Inferior parietal cortex (tissue), 1 donor: ENCODE results near the gene F8A2.
"Not testable (repeated sequence)": the region's sequence is repeated elsewhere in the genome, so short reads cannot be mapped to it uniquely, and the experiment has no call there.

Experiments used
- DNase-seq: peaks from one replicate; pipeline ENCODE4 v3.0.0-alpha.2; 2016; ENCODE audit errors: extremely low spot score

Gene F8A2

DNA sequence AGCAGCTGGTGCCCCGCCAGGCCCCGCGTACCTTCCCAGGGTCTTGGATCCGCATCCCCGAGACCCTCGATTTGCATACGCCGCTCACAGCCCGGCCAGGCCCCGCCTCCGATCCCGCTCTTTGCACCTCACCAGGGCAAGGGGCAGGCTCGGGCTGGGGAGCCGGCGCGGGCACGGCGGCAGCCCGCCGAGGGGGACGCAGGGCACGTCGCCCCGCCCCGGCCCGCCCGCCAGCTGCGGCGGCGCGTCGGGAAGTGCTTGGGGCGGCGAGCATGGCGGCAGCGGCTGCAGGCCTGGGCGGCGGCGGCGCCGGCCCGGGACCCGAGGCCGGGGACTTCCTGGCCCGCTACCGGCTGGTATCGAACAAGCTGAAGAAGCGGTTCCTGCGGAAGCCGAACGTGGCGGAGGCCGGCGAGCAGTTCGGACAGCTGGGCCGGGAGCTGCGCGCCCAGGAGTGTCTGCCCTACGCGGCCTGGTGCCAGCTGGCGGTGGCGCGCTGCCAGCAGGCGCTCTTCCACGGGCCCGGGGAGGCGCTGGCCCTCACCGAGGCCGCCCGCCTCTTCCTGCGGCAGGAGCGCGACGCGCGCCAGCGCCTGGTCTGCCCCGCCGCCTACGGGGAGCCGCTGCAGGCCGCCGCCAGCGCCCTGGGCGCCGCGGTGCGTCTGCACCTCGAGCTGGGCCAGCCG lies at the start of gene F8A2:
F8A2 (plus strand) TSS at position 253 of the 686 bp plus-strand sequence; CDS start at position 273, 20 bp downstream.
- DNase-seq: not testable (repeated sequence)

DNA sequence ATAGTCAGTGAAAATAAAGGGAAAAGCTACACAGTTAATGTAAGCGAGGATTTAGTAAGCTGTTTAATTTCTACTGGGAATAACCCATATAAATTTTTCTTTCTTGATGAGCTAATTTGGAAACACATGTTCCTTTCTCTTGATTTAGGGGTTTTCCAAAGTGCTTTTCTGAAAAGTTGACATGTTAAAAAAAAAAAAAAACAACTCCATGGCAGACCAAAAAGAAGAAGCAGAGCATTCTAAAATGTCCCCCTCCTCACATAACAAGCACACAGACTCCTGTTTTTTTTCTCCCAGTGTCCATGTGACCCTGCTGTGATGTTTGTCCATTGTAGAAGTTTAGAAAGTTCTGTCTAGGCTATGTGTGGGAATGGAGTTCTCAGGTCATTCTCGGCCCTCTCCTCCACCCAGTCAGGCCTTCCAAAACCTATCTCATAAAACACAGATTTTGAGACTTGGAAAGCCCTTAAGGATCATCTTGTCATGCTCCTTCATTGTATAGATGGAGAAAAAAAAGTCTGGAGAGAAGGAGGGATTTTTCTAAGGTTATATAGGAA lies 48.3 kb upstream of the F8A2 start:
- no peak for DNase-seq

DNA sequence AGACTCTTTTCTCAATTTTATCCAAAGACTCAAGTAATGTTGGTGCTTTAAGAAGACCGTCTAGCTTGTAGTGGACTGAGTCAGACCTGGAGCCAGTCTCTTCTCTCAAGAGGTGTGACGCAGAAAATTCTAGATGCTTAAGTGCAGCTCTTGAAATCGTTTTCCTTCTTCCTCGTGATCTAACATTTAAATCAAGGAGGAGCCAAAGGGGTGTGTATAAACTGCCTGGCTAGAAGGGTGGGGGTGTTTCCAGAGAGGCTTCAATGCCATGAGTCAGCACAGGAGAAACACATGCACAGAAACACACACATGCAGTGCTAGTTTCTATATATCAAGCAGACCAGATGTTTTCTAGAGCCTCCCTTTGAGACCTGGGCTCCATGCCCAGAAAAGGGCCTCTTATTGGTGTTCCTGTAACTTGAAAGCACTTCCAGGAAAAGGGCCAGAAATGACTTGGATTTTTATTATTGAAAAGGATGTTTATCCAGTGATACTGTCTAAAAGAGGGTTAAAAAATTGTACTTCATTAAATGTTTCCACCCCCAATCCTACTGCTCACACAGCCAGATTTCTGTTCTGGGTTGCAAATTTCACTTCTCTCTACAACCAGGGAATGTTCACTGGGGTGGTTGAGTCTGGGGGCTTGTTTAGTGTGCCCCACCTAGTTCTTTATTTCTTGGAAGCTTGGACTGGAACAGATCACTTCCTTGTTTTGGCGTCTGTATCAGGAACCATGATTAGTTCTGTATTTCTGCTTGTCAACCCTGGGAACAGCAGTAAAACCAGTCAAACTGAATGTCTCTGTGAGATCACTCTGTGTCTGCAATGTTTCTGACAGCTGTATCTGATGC lies 47.2 kb upstream of the F8A2 start, which contains the start of gene CLIC2:
CLIC2 (minus strand) TSS at position 129 of the 851 bp plus-strand sequence. CDS start 187 bp downstream, outside the sequence.
- peak; percentile 29 for DNase-seq

DNA sequence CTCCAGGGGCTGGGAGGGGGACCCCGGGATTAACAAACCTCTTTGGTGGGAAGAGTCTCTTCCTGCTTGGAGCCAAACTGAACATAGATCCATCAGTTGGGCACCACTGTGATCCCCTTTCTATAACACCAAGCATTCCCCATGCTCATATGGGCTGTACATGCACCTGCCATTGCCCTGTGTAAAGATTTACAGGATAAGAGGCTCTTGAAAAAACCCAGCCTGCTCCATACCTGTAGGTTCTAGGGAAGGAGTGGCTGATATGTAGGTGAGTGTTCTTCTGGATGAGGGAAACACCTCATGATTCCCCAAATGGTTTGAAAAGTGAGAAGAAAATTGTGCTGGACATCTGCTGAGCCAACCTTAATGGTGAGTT lies 46.6 kb upstream of the F8A2 start:
- not testable (repeated sequence) for DNase-seq

DNA sequence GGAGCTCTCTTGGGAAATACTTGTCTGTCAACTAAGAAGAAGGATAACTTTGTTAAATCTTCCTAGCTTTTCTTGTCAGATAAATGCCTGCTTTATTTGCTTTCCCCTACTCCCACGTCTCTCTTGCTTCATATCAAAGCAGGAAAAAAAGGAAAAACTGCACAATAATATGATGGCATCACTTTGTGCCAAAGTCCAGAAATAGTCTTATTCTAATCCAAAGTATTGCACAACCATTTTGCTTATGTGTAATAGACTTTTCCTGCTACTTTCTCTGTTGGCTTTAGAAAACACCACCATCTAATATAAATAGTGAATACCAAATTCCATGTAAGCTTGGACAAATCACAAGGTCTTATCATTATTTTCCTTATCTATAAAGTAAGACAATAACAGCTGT lies 36.2 kb upstream of the F8A2 start:
- not testable (repeated sequence) for DNase-seq

DNA sequence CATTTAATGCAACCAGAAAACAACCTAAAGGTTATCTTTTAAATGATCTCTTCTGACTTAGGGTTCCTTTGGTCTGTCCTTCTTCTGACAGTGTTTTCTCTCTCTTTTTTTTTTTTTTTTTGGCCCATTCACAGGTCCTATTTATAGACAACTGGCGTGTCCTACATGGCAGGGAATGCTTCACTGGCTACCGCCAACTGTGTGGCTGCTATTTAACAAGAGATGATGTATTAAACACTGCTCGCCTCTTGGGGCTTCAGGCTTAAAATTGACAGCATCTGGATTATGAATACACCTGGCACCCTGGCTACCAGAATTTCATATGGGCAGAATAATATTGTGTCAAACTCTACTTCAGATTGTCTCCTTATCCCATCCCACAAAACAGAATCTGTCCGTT lies 32.4 kb upstream of the F8A2 start:
- not testable (repeated sequence) for DNase-seq

DNA sequence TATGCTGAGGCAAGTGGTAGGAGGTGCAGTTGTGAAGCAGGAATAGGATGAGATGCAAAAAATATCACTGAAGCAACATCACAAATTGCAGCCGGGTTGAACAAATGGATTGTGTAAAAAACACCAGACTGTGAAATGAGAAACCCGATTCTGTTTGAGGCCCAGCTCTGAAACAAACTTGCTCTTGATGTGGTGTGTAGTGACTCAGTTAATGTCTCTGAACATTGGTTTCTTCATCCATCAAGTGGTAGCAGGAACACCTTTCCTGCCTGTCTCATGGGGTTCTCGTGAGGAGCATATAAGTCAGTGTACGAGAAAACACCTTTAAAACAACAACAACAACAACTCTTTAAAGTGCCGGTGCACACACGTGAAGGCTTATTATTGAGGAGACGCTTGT lies 18.2 kb upstream of the F8A2 start:
- DNase-seq: not testable (repeated sequence)

DNA sequence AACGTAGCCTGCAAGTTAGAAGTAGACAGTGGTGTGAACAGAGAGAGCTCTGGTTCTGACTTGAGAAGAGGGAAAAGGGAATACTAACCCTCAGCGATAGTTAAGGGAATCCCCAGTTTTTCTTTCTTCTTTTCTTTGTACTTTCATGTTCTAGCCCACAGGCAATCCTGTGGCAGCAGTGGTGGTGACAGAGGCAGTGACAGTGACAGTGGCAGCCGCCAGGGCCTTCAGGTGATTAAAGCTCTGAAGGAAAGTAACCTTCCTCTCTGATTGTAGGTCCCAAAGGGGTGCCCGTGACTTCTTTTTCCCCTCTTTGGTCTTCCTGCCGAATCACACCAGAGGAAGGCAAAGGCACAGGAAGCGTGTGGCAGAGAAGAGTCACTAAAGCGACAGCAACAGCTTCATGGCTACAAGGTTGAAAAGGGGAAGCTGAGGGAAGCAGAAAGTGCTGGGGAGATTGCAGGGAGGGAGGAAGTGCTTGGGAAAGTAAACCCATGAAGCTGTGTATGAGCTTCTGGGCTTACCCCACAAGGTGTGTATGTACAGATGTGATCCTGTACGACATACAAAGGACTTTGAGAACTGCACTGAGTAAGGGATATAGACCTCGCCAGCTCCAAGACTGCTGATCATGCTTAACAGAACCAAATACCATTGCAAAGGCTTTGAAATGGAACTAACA lies 8.0 kb upstream of the F8A2 start:
- DNase-seq: not testable (repeated sequence)

DNA sequence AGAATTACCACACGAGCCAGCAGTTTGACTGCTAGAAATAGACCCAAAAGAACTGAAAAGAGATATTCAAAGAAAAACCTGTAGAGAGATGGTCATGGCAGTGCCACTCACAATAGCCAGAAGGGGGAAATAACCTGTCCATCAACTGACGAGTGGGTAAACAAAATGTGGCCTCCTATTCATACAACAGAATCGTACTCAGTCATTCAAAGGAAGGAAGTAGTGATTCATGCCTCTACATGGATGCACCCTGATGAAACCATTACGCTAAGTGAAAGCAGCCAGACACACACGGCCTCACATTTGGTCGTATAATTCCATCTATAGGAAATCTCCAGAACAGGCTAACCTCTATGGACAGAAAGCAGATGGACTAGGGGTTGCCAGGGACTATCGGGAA lies 2.1 kb upstream of the F8A2 start:
- DNase-seq: not testable (repeated sequence)

DNA sequence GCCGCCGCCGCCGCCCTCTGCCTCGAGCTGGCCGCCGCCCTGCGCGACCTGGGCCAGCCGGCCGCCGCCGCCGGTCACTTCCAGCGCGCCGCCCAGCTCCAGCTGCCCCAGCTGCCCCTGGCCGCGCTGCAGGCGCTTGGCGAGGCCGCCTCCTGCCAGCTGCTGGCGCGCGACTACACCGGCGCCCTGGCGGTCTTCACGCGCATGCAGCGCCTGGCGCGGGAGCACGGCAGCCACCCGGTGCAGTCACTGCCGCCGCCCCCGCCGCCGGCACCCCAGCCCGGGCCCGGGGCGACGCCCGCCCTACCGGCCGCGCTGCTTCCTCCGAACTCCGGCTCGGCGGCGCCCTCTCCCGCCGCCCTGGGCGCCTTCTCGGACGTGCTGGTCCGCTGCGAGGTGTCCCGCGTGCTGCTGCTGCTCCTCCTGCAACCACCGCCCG lies 653 bp downstream of the F8A2 start:
- DNase-seq: not testable (repeated sequence)

DNA sequence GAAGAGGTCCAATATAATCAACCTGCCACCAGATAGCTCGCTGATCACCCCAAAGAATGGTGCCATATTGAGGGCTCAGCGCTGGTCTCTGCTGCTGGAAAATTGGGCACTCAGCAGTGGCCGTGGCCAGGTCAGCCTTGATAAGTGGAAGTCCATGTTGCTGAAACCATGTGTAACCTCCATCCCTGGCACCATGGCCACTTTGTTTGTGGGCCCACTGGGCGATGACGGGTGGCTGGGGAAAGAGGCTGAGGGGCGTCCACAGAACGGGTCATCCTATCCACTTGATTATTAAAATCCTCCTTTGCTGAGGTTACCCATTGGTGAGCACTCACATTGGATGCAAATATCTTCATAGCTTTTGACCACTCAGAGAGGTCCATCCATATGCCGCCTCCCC lies 7.7 kb downstream of the F8A2 start:
- DNase-seq: no peak

DNA sequence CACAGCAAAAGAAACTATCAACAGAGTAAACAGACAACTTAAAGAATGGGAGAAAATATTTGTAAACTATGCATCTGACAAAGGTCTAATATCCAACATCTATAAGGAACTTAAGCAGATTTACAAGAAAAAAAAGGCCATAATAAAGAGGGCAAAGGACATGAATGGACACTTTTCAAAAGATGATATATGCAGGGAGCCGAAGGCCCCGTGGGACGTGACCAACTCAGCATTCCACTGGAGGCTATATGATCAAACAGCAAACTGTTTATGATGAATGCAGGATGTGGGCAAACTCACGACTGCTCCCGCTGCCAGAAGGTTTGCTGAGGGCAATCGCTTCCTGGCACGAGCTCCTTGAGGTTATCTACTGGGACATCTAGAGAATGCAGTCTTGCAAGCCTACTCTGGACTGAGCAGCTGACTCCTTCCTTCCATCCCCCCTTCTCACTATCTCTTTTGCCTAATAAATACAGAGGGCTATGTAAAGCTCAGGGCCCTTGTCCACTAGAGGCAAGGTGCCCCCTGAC lies 12.9 kb downstream of the F8A2 start:
- DNase-seq: not testable (repeated sequence)

DNA sequence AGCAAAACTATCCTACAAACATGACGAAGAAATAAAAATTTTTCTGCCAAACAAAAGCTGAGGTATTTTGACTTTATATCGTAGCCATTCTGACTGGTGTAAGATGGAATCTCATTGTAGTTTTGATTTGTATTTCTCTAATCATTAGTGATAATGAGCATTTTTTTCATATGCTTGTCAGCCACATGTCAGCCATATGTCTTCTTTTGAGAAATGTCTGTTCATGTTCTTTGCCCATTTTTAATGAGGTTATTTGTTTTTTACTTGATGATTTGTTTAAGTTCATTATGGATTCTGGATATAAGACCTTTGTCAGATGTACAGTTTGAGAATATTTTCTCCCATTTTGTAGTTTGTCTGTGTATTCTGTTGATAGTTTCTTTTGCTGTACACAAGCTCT lies 24.5 kb downstream of the F8A2 start:
- no peak for DNase-seq

DNA sequence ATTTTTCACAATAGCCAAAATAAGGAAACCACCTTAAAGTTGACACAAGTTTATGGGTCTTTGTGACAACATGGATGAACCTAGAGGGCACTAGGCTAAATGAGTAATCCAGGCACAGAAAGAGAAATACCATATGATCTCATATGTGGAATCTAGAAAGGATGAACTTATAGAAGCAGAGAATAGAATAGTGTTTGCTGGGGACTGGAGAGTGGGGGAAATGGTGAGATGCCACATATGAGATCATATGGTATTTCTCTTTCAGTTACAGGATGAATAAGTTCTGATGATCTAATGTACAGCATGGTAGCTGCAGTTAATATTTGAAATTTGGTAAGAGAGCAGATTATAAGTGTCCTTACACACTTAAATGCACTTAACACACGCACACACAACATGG lies 35.9 kb downstream of the F8A2 start:
- no peak for DNase-seq
